Measurements from ENCODE around the gene SMYD3. TPM values are rescaled to one million over a fixed set of nuclear protein-coding genes. Genes with fewer than 3 reads are reported as not detected.

SMYD3 gene
- total RNA-seq, 2 donors from 2014 or later, result 8.8 to 19.0 TPM

DNA sequence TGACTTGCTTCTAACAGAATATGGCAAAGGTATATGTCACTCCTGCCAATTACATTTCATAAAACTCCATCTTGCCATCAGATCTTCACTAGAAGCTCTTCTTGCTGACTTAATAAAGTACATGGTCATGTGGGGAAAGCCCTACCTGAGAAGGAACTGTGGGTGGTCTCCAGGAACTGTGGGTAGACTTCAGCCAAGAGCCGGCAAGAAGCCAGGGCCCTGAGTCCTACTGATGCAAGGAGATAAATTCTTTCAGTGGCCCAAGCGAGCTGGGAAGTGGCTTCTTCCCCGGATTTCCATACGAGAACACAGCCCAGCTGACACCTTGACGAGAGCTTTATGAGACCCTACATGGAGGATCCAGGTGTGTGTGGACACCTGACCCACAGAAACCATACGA lies 228.7 kb downstream of the SMYD3 start:
- Histone ChIP-seq H3K4me1 (ENCODE audit: control insufficient read depth in 1 of 2, low read depth in 2 of 2) (no peaks in the 10 kb centered on the region), H3K9me3 (no peaks in the 10 kb centered on the region), H3K36me3 (no peaks in the 10 kb centered on the region), H3K27me3 (replicated peaks; ENCODE audit: insufficient read depth) (no peaks in the 10 kb centered on the region), H3K27ac (no peak overlapping the region), H3K4me3 (no peak overlapping the region)
- TF ChIP-seq, protein P1, sequence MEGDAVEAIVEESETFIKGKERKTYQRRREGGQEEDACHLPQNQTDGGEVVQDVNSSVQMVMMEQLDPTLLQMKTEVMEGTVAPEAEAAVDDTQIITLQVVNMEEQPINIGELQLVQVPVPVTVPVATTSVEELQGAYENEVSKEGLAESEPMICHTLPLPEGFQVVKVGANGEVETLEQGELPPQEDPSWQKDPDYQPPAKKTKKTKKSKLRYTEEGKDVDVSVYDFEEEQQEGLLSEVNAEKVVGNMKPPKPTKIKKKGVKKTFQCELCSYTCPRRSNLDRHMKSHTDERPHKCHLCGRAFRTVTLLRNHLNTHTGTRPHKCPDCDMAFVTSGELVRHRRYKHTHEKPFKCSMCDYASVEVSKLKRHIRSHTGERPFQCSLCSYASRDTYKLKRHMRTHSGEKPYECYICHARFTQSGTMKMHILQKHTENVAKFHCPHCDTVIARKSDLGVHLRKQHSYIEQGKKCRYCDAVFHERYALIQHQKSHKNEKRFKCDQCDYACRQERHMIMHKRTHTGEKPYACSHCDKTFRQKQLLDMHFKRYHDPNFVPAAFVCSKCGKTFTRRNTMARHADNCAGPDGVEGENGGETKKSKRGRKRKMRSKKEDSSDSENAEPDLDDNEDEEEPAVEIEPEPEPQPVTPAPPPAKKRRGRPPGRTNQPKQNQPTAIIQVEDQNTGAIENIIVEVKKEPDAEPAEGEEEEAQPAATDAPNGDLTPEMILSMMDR (IDR thresholded peaks at IDR 0.05), result no peak
- ATAC-seq (ENCODE audit: insufficient number of reproducible peaks, low FRiP score, low read depth) (no peak), DNase-seq (ENCODE audit: low spot score) (no peak)

DNA sequence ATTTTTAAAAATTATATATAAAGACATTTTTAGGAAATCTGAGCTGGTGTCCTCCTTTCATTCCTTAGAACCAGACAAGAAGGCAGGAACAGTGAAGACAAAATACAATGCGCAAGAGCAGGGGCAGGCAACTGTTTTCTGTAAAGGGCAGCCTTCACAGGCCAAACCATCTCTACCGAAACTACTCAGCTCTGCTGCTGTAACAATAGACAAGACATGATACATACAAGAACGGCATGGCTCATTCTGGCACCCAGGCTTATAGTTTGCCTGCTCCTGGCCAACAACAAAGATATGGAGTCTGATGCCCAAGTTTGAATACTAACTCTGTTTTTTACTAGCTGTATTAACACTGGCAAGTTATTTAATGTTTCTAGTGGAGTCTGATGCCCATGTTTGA lies 232.0 kb downstream of the SMYD3 start:
- no peak for DNase-seq (ENCODE audit: low spot score)
- no peak overlapping the region for H3K27ac ChIP-seq
- H3K9me3 ChIP-seq, result no peaks in the 10 kb centered on the region
- TF ChIP-seq, protein P1 (IDR thresholded peaks at IDR 0.05), result no peak
- H3K27me3 ChIP-seq (replicated peaks; ENCODE audit: insufficient read depth), result no peaks in the 10 kb centered on the region
- no peak for ATAC-seq (ENCODE audit: insufficient number of reproducible peaks, low FRiP score, low read depth)
- H3K4me3 ChIP-seq, result no peak overlapping the region
- no peaks in the 10 kb centered on the region for H3K4me1 ChIP-seq (ENCODE audit: control insufficient read depth in 1 of 2, low read depth in 2 of 2)
- no peaks in the 10 kb centered on the region for H3K36me3 ChIP-seq

DNA sequence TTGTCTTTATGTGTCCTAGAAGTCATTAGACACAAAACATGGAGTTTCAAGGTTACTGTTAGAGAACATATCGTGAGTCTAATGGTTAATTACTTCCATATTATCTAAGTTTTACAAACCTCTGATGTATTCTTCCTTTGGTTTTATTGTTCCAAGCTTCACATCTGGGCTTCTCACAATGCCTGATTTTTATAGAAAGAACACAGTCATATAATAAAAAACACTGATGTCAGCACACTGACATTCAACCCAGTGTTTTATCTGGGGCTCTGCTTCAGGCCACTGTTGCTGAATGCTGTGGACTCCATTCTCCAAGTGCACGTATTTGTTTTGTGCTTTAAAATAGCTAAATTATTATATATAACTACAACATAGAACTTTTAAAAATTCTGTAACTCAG lies 232.9 kb downstream of the SMYD3 start:
- ATAC-seq (ENCODE audit: insufficient number of reproducible peaks, low FRiP score, low read depth) (no peak), DNase-seq (ENCODE audit: low spot score) (no peak)
- H3K4me3 ChIP-seq, result no peak overlapping the region
- no peaks in the 10 kb centered on the region for H3K4me1 ChIP-seq (ENCODE audit: control insufficient read depth in 1 of 2, low read depth in 2 of 2)
- H3K36me3 ChIP-seq, result no peaks in the 10 kb centered on the region
- no peak overlapping the region for H3K27ac ChIP-seq
- no peaks in the 10 kb centered on the region for H3K9me3 ChIP-seq
- TF ChIP-seq, protein P1 (IDR thresholded peaks at IDR 0.05), result no peak
- H3K27me3 ChIP-seq (replicated peaks; ENCODE audit: insufficient read depth), result no peaks in the 10 kb centered on the region

DNA sequence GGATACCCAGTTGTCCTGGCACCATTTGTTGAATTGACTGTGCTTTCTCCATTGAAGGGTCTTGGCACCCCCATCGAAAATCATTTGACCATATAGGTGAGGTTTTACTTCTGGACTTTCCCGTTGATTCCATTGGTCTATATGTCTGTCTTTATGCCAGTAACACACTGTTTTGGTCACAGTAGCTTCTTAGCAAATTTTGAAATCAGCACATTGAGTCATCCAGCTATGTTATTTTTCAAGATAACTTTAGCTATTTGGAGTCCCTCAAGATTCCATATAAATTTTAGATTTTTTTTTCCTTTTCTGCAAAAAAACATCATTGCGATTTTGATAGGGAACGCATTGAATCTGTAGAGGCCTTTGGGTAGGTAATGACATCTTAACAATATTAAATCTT lies 235.6 kb downstream of the SMYD3 start:
- H3K4me3 ChIP-seq, result no peak overlapping the region
- ATAC-seq (ENCODE audit: insufficient number of reproducible peaks, low FRiP score, low read depth) (no peak), DNase-seq (ENCODE audit: low spot score) (no peak)
- H3K9me3 ChIP-seq, result no peaks in the 10 kb centered on the region
- no peaks in the 10 kb centered on the region for H3K4me1 ChIP-seq (ENCODE audit: control insufficient read depth in 1 of 2, low read depth in 2 of 2)
- H3K27me3 ChIP-seq (replicated peaks; ENCODE audit: insufficient read depth), result no peaks in the 10 kb centered on the region
- TF ChIP-seq, protein P1 (IDR thresholded peaks at IDR 0.05), result no peak
- H3K27ac ChIP-seq, result no peak overlapping the region
- no peaks in the 10 kb centered on the region for H3K36me3 ChIP-seq

DNA sequence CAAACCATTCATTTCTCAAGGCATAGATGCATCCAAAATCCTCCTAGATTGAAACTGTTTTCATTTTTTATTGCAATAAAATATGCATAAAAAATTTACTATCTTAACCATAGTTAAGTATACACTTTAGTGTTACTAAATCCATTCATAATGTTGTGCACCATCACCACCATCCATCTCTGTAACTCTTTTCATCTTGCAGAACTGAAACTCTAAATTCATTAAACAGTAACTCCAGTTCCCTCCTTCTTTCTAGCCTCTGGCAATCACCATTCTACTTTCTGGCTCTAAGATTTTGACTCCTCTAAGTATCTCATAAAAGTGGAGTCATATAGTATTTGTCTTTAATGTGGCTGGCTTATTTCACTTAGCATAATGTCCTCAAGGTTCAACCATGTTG lies 236.8 kb downstream of the SMYD3 start:
- no peak overlapping the region for H3K27ac ChIP-seq
- ATAC-seq (ENCODE audit: insufficient number of reproducible peaks, low FRiP score, low read depth) (no peak), DNase-seq (ENCODE audit: low spot score) (no peak)
- no peaks in the 10 kb centered on the region for H3K4me1 ChIP-seq (ENCODE audit: control insufficient read depth in 1 of 2, low read depth in 2 of 2)
- H3K4me3 ChIP-seq, result no peak overlapping the region
- no peaks in the 10 kb centered on the region for H3K36me3 ChIP-seq
- no peaks in the 10 kb centered on the region for H3K27me3 ChIP-seq (replicated peaks; ENCODE audit: insufficient read depth)
- TF ChIP-seq, protein P1 (IDR thresholded peaks at IDR 0.05), result no peak
- H3K9me3 ChIP-seq, result no peaks in the 10 kb centered on the region
